Activated T-cell treated with anti-CD3 and anti-CD28 coated beads for 48 hours (primary cell): ENCODE data around the gene OR51B4.
"Not testable (repeated sequence)": the region's sequence is repeated elsewhere in the genome, so short reads cannot be mapped to it uniquely, and the experiment has no call there.

ENCODE experiments used
- DNase-seq: peaks from one replicate; pipeline ENCODE4 v3.0.0-alpha.2; 2020; ENCODE audit warnings: low read depth

OR51B4 gene

GRCh38 chr11:5301846-5302245 lies at the start of gene OR51B4:
Gene OR51B4 (minus strand): TSS chr11:5301946. CDS start chr11:5301946, 0 bp downstream.
- DNase-seq: no peak

DNA sequence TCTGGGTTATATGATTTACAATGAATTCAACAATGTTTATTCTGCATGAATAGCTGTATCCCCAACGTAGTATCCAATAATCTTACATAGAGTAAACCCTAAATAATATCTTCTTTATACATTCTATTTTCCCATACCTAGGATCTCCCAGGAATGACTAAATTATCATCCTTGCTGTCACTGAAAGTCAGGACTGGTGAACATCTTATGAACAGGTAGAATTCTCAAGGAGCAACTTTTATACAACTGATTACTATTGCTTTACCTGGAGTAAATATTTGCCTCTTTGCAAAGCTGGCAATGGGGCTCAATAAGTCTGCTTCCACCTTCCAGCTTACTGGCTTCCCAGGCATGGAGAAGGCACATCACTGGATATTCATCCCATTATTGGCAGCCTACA lies 49.5 kb upstream of the OR51B4 start, which contains the start of gene OR51B6:
OR51B6 (plus strand) TSS at position 301 of the 400 bp plus-strand sequence; CDS start at position 301, 0 bp downstream.
- DNase-seq: no peak

DNA sequence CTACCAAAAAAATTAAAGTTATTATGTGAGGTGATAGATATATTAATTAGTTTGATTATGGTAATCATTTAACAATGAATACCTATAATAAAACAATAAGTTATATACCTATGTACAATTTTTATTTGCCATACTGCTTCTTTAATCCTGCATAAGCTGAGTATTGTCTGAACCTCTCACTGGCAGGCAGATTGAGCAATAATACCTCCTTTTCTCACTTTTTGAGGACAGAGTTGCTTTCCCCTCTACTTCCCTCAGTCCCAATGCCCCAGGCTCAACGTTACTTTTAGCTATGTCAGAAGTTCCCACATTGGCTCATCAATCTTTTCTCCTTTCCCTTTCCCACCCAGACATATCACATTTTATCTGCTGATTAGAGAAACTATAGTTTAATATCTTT lies 47.8 kb upstream of the OR51B4 start:
- DNase-seq: no peak

DNA sequence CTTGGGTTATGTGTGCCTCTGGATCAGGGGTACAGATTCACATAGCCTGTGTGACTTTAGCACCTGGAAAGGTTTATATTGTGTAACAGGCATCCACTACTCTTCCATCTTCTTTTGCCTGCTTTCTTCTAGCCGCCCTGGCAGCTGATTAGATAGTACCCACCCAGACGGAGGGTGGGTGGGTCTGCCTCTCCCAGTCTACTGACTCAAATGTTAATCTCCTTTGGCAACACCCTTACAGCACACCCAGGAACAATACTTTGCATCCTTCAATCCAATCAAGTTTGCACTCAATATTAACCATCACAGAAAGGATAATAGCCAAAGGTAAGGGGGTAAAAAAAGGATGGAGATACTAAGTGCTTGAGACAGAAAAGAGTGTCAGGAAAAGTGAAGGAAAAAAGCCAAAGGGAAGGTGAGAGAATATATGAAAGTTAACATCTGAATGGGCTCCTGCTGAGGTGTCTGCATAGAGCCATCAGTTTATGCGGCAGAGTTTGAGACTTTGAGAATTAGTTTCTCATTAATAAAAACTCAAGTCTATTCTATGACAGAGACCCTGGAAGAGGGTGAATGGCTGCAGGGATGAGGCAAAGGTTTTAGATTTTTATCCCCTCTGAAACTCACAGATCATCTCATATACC lies 46.9 kb upstream of the OR51B4 start:
- DNase-seq: no peak

DNA sequence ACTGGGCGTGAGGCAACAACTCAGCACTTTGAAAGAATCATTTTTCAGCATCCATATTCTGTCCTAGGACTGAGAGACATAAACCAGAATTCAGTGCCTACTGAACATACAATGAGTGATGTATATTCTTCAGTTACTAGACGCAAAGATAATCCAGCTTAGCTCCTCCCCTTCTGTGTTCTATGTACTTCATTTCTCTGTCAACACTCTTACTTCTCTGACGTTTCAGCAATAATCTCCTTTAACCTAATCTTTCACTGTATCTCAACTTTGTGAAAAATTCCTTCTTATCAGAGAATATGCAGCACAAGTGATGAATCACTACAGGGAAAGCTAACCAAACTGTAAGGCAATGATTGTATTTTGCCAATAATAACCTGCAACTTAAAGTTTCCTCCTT lies 44.1 kb upstream of the OR51B4 start:
- no peak for DNase-seq

- DNase-seq: no peak
Observed at GRCh38 chr11:5343474-5344335, 42.0 kb upstream of the OR51B4 start, which contains the start of gene OR51B5. Gene OR51B5 (minus strand): TSS chr11:5343524. CDS start chr11:5343524, 0 bp downstream.

- DNase-seq: no peak
Observed at GRCh38 chr11:5339771-5340322, 38.1 kb upstream of the OR51B4 start.

DNA sequence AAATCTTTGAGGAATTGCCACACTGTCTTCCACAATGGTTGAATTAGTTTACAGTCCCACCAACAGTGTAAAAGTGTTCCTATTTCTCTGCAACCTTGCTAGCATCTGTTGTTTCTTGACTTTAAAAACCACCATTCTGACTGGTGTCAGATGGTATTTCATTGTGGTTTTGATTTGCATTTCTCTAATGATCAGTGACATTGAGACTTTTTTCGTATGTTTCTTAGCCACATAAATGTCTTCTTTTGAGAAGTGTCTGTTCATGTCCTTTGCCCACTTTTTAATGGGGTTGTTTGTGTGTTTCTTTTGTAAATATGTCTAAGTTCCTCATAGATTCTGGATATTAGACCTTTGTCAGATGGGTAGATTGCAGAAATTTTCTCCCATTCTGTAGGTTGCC lies 35.5 kb upstream of the OR51B4 start:
- DNase-seq: not testable (repeated sequence)

DNA sequence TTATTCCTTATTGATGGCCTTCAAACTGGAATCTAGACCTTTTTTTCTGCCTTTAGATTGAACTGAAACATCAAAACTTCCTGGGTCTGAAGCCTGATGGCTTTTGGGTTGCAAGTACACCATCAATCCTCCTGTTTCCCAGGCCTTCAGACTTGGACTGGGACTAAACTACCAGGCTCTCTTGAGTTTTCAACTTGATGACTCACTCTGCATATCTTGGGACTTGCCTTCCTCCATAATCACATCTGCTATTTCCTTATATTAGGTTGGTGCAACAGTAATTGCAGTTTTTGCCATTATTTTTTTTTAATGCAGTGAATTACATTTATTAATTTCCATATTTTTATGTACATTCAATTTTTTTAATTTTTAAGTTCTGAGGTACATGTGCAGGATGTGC lies 34.6 kb upstream of the OR51B4 start:
- DNase-seq: no peak

- no peak for DNase-seq
Observed at GRCh38 chr11:5335170-5335569, 33.4 kb upstream of the OR51B4 start.

GRCh38 chr11:5324197-5324596 lies 22.5 kb upstream of the OR51B4 start, which contains the start of gene OR51B2:
Gene OR51B2 (minus strand): TSS chr11:5324297. CDS start chr11:5324297, 0 bp downstream.
- no peak for DNase-seq

- no peak for DNase-seq
Observed at GRCh38 chr11:5317292-5317691, 15.5 kb upstream of the OR51B4 start.

- not testable (repeated sequence) for DNase-seq
Observed at GRCh38 chr11:5313326-5314023, 11.7 kb upstream of the OR51B4 start.

GRCh38 chr11:5310423-5310822 lies 8.7 kb upstream of the OR51B4 start:
- DNase-seq: no peak

DNA sequence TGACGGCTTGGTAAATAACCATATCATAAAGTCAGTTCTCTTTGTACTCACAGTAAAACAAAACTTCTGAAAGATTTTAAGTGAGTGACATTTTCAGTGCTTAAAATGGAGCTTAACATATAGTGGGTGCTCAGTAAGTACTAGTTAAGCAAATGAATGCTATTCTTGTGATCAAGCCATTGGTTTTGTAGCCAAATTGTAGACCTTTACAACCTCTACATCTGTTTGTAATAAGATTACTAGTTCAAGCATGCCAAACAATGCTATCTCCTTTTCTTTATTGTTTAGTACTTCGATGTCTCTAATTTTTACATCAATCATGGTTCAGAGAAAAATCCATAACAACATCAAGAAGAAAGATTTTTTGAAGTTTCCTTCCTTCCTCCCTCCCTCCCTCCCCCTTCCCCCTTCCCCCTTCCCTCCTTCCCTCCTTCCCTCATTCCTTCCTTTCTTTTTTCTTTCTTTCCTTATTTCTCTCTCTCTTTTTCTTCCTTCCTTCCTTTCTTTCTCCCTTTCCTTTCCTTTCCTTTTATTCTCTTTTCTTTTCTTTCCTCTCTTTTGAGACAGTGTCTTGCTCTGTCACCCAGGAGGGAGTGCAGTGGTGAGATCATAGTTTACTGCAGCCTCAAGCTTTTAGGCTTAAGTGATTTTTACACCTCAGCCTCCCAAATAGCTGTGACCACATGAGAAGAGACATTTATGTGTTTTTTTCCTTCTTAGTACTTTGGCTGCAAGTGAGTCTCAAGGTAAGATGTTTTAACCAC lies 5.7 kb upstream of the OR51B4 start:
- no peak for DNase-seq

GRCh38 chr11:5304046-5304445 lies 2.3 kb upstream of the OR51B4 start:
- no peak for DNase-seq

GRCh38 chr11:5303626-5304025 lies 1.9 kb upstream of the OR51B4 start:
- no peak for DNase-seq

DNA sequence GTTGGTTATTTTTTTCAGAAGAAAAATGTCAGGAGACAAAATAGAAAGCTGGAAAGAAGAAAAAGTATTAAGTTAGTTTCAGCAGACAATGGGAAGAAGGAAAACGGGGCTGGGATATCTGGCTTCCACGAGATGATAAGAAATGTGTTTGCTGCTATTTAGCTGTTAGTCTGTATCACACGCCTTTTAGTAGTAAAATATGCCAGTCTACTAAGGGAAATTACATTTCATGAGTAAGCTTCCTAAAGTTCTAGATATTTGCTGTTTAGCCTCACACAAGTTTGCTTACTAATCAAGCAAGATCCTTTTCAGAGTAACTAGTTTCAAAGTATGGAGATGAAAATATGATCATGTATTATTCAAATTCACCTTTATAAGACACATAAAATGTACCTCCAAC lies 1.5 kb downstream of the OR51B4 start:
- no peak for DNase-seq

DNA sequence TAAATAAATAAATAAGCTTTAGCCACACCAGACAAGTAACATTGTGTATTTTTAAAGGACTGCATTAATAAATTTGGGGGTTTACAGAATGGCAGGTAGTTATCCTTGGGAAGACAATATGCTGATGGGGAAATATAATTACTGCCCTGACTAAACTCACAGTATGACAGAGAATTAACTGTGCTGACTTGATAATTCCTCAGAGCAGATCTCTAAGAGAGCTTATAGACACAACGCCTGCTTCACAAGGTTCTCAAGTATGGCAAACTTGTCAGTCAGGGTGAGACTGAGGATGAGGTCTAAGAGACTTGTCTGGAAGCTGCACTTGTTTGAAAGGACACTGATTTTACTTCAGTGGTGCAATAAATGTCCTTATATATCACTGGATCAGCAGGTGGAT lies 3.3 kb downstream of the OR51B4 start:
- no peak for DNase-seq

DNA sequence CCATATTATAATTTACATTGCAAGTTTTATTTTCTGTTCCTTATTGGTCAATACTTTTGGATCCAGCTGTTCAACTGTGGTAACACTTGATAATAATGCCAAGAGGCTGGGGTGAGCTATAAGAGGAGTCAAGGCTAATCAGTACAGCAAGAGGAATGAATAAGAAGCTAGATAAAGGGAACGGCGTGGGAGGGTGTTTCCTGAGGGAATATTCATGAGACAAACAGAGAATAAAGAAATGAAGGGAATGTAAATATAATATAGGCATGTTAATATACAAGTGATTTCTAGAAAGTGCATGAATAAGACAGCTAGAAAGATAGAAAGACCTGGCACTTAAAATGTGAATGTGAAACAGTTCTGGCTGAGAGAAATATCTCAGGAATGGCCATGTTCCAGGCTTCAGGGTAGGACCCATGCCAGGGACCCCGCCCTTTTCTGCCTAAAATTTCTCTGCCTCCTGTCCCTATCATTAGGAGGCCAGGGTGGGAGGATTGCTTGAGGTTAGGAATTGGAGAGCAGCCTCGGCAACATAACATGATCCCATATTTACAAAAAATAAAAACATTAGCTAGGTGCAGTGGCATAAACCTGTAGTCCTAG lies 3.9 kb downstream of the OR51B4 start:
- DNase-seq: no peak
